ENCODE results near the gene KCTD8.

KCTD8 gene

DNA sequence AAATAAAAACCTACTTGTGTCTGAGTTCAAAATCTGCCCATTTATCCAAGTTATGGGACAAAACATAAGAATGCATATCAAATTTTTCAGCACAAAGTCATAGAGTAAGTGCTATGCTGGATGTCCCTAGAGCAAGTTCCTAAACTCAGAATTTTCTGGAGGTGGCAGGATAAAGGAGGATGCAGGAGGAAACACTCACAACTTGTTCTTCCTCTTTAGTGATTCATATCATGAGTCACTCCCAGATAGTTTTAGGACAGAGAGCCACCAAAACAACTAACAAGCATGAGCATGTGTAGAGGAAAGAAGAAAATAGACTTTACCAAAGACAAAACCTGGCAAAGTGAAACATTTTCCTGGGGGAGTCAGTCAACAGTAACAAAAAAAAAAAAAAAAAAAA is 302.7 kb downstream of the KCTD8 start:
- Histone ChIP-seq H4K20me1 (ENCODE audit: control insufficient read depth, insufficient read depth, low read depth, low read length) (no peaks in the 10 kb centered on the region), H3K4me3 (ENCODE audit: low read length) (no peak overlapping the region), H3K36me3 (ENCODE audit: control insufficient read depth, low read length) (no peaks in the 10 kb centered on the region), H3K4me2 (ENCODE audit: low read length) (no peak overlapping the region), H3F3A (ENCODE audit: control insufficient read depth, insufficient read depth) (no peaks in the 10 kb centered on the region), H3K9me3 (ENCODE audit: control insufficient read depth, insufficient read depth, low read length) (no peaks in the 10 kb centered on the region), H3K79me2 (ENCODE audit: control insufficient read depth, low read length) (no peaks in the 10 kb centered on the region), H3K4me1 (ENCODE audit: control insufficient read depth, low read length) (no peaks in the 10 kb centered on the region), H3K27me3 (ENCODE audit: control insufficient read depth, low read length) (no peaks in the 10 kb centered on the region), H3K9me2 (replicated peaks; ENCODE audit: control insufficient read depth, low read length) (no peaks in the 10 kb centered on the region), H3K27ac (ENCODE audit: low read depth, low read length) (no peak overlapping the region)
- TF ChIP-seq CTCF (IDR thresholded peaks at IDR 0.05; ENCODE audit: low read depth, low read length, poor library complexity, severe bottlenecking) (no peak), EZH2phosphoT487 (IDR thresholded peaks at IDR 0.05; ENCODE audit: borderline replicate concordance, low read length) (no peak)

- no peak overlapping the region for H3K27ac ChIP-seq (ENCODE audit: low read depth, low read length)
- no peaks in the 10 kb centered on the region for H3K9me3 ChIP-seq (ENCODE audit: control insufficient read depth, insufficient read depth, low read length)
- no peak overlapping the region for H3K4me2 ChIP-seq (ENCODE audit: low read length)
- H3K4me1 ChIP-seq (ENCODE audit: control insufficient read depth, low read length), result no peaks in the 10 kb centered on the region
- no peaks in the 10 kb centered on the region for H3K9me2 ChIP-seq (replicated peaks; ENCODE audit: control insufficient read depth, low read length)
- H3K4me3 ChIP-seq (ENCODE audit: low read length), result no peak overlapping the region
- H3K79me2 ChIP-seq (ENCODE audit: control insufficient read depth, low read length), result no peaks in the 10 kb centered on the region
- H3K36me3 ChIP-seq (ENCODE audit: control insufficient read depth, low read length), result no peaks in the 10 kb centered on the region
- TF ChIP-seq CTCF (IDR thresholded peaks at IDR 0.05; ENCODE audit: low read depth, low read length, poor library complexity, severe bottlenecking) (no peak), EZH2phosphoT487 (IDR thresholded peaks at IDR 0.05; ENCODE audit: borderline replicate concordance, low read length) (no peak)
- no peaks in the 10 kb centered on the region for H3F3A ChIP-seq (ENCODE audit: control insufficient read depth, insufficient read depth)
- H3K27me3 ChIP-seq (ENCODE audit: control insufficient read depth, low read length), result no peaks in the 10 kb centered on the region
- no peaks in the 10 kb centered on the region for H4K20me1 ChIP-seq (ENCODE audit: control insufficient read depth, insufficient read depth, low read depth, low read length)
Observed at GRCh38 chr4:44132526-44132925, 316.1 kb downstream of the KCTD8 start.
